Measurements from ENCODE around the gene PHLDA2. TPM values are rescaled to one million over a fixed set of nuclear protein-coding genes. Genes with fewer than 3 reads are reported as not detected.

PHLDA2 gene
- total and polyA plus RNA-seq, 12 donors: 0.11 to 8.9 (median 2.1) TPM; not detected in 3

DNA sequence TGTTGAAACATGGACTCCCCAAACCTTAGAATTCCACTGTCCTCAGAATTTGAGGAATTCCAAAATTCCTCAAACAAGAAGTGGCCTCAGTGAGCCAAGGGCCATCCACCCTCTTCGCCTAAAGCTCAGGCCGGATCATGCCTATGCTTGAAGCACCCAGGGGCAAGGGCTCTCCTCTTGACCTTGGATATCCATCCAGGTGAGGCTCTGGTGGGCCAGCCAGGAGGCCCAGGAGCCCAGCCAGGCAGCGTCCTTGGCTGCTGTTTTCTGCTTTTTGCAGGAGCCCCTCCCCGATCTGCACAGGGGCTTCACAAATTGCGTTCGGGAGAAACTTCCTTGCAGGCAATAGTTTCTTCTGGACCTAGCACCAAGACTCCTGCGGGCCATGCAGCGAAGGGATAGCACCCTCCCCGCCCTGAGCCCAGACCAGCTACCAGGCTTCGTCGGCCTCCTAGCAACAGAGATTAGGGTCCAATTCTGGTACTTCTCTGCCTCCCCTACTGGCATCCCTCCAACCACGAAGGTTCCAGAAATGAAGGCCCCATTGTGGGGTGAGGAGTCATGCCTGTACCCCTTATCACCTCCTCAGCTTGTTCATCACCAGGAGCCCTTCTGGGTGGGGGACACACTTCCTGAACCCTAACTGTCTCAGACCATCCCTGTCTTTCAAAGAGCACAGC, 2.0 kb downstream of the PHLDA2 start:
- no peak overlapping the region for H3K4me3 ChIP-seq
- no peaks in the 10 kb centered on the region for H3K36me3 ChIP-seq (replicated peaks in 1 of 2)
- DNase-seq: no peak
- intact Hi-C loops (cut with DNase I): no loop called here
- no peak for TF ChIP-seq POLR2A (IDR thresholded peaks at IDR 0.05)
- TF ChIP-seq, protein P1, sequence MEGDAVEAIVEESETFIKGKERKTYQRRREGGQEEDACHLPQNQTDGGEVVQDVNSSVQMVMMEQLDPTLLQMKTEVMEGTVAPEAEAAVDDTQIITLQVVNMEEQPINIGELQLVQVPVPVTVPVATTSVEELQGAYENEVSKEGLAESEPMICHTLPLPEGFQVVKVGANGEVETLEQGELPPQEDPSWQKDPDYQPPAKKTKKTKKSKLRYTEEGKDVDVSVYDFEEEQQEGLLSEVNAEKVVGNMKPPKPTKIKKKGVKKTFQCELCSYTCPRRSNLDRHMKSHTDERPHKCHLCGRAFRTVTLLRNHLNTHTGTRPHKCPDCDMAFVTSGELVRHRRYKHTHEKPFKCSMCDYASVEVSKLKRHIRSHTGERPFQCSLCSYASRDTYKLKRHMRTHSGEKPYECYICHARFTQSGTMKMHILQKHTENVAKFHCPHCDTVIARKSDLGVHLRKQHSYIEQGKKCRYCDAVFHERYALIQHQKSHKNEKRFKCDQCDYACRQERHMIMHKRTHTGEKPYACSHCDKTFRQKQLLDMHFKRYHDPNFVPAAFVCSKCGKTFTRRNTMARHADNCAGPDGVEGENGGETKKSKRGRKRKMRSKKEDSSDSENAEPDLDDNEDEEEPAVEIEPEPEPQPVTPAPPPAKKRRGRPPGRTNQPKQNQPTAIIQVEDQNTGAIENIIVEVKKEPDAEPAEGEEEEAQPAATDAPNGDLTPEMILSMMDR (IDR thresholded peaks at IDR 0.05): no peak
- H3K9me3 ChIP-seq (replicated peaks in 1 of 3): no peaks in the 10 kb centered on the region
- 88 to 92% (median 89%) methylated on average over 6 to 12 of the region's 12 CpGs for WGBS, 4 donors
- peaks cover 16 to 23% of the 10 kb centered on the region in 2 donors for H3K4me1 ChIP-seq (replicated peaks in 1 of 2)
- H3K27me3 ChIP-seq: peaks cover 11% of the 10 kb centered on the region
- no peak overlapping the region for H3K27ac ChIP-seq

DNA sequence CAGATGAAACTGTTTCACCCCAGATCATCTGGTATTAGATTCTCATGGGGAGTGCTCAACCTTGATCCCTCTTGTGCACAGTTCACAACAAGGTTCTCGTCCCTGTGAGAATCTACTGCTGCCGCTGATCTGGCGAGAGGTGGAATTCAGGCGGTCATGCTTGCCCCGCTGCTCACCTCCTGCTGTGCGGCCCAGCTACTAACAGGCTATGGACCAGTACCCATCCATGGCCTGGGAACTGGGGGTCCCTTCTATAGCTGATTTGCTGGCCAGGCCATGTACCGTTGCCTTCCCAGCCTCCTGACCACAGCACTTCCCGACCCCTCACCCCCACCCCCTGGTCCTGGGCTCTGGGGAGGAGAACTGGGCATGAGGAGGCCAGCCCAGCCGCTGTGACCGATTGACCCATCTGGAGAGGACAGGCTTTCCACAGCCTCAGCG, 2.6 kb downstream of the PHLDA2 start:
- H3K27ac ChIP-seq: no peak overlapping the region
- intact Hi-C loops (cut with DNase I): no loop called here
- peaks cover 16 to 23% of the 10 kb centered on the region in 2 donors for H3K4me1 ChIP-seq (replicated peaks in 1 of 2)
- no peak for TF ChIP-seq POLR2A (IDR thresholded peaks at IDR 0.05)
- TF ChIP-seq, protein P1 (IDR thresholded peaks at IDR 0.05): no peak
- H3K9me3 ChIP-seq (replicated peaks in 1 of 3): no peaks in the 10 kb centered on the region
- no peak for DNase-seq
- peaks cover 11% of the 10 kb centered on the region for H3K27me3 ChIP-seq
- WGBS, 4 donors: 89 to 92% (median 91%) methylated on average over 3 to 11 of the region's 11 CpGs
- no peaks in the 10 kb centered on the region for H3K36me3 ChIP-seq (replicated peaks in 1 of 2)
- H3K4me3 ChIP-seq: no peak overlapping the region

GRCh38 chr11:2924821-2925675, 4.2 kb downstream of the PHLDA2 start:
- intact Hi-C loops (cut with DNase I): no loop called here
- peaks cover 11% of the 10 kb centered on the region for H3K27me3 ChIP-seq
- no peaks in the 10 kb centered on the region for H3K9me3 ChIP-seq (replicated peaks in 1 of 3)
- H3K27ac ChIP-seq: no peak overlapping the region
- peaks cover 13 to 17% of the 10 kb centered on the region in 2 donors for H3K4me1 ChIP-seq (replicated peaks in 1 of 2)
- H3K36me3 ChIP-seq (replicated peaks in 1 of 2): no peaks in the 10 kb centered on the region
- no peak overlapping the region for H3K4me3 ChIP-seq
- DNase-seq: no peak
- TF ChIP-seq, protein P1 (IDR thresholded peaks at IDR 0.05): no peak
- 87 to 94% (median 92%) methylated on average over 16 to 30 of the region's 30 CpGs for WGBS, 4 donors

DNA sequence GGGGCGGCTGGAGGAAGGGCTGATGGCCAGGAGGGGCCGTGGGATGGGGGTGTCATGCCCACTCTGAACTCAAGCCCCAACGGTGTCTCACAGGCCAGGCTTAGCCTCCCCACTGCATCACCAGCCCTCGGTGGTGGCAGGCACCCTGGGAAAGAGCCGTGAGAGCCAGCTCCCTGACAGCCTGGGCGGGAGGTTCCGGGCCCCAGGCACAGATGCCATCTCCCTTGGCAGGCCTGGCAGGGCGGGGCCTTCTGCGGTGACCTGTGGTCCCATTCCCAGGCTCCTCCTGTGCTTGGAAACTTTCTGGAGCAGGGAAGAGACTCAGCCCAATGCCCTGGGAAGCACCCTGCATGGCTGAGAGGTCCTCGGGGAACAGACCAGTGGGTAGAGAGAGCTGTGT, 4.8 kb downstream of the PHLDA2 start:
- no peak for DNase-seq
- Histone ChIP-seq H3K4me1 (replicated peaks in 1 of 2) (peaks cover 6 to 10% of the 10 kb centered on the region in 2 donors), H3K4me3 (no peak overlapping the region), H3K9me3 (replicated peaks in 1 of 3) (no peaks in the 10 kb centered on the region), H3K27ac (no peak overlapping the region), H3K27me3 (peaks cover 11% of the 10 kb centered on the region), H3K36me3 (replicated peaks in 1 of 2) (no peaks in the 10 kb centered on the region)
- 77 to 88% (median 84%) methylated on average over 3 to 10 of the region's 10 CpGs for WGBS, 4 donors
- intact Hi-C loops (cut with DNase I): no loop called here
- TF ChIP-seq POLR2A (IDR thresholded peaks at IDR 0.05): no peak
- TF ChIP-seq, protein P1 (IDR thresholded peaks at IDR 0.05): no peak
